Measurements from ENCODE around the gene AURKAIP1. TPM values are rescaled to one million over a fixed set of nuclear protein-coding genes. Genes with fewer than 3 reads are reported as not detected.
A peak's percentile ranks its signal among the peaks of the same experiment; 100 is the strongest.

The AURKAIP1 gene
- polyA plus RNA-seq, 2 donors = 155 to 158 TPM

DNA sequence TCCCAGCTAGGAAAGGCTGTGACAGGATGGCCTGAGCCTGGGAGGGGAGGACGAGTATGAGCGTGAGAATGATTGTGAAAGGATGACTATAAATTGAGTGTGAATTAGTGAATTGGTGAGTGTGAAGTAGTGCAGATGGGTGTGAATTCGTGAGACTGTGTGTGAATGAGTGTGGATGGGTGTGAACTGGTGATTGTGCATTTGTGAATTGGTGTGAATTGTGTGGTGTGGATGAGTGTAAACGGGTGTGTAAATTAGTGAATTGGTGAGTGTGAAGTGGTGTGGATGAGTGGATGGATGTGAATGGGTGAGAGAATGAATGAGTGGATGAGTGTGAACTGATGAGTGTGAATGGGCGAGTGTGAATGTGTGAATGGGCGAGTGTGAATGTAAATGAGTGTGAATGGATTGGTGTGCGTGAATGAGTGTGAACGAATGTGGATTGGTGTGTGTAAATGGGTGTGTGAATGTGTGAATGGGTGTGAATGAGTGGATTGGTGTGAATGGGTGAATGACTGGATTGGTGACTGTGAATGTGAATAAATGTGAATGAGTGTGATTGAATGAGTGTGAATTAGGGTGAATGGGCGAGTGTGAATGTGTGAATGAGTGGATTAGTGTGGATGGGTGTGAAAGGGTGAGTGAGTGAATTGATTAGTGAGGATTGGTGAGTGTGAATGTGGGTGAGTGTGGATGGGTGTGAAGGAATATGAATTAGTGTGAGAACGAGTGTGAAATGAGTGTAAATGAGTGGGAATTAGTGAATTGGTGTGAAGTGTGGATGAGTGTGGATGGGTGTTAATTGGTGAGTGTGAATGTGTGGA is 8.9 kb downstream of the AURKAIP1 start:
- no peaks in the 10 kb centered on the region for H3K4me1 ChIP-seq (ENCODE audit: control insufficient read depth in 2 of 2, insufficient read depth in 2 of 2, low read length in 1 of 2)
- WGBS, 2 donors = 83 to 84% methylated on average over 10 of the region's 10 CpGs
- H3K27me3 ChIP-seq (ENCODE audit: control insufficient read depth in 1 of 2, insufficient read depth in 2 of 2, low read length in 2 of 2) = no peaks in the 10 kb centered on the region
- peaks cover 0 to 5% of the 10 kb centered on the region in 2 donors for H3K9me3 ChIP-seq (ENCODE audit: control insufficient read depth in 2 of 2, insufficient read depth in 1 of 2, low read depth in 1 of 2, low read length in 1 of 2)
- no peaks in the 10 kb centered on the region for H3K36me3 ChIP-seq (ENCODE audit: control insufficient read depth in 2 of 2, insufficient read depth in 2 of 2, low read length in 1 of 2)
- no peak overlapping the region for H3K4me3 ChIP-seq (ENCODE audit: low read depth in 1 of 2, low read length in 2 of 2)
- H3K27ac ChIP-seq (ENCODE audit: low read depth in 2 of 2, low read length in 1 of 2) = no peak overlapping the region

DNA sequence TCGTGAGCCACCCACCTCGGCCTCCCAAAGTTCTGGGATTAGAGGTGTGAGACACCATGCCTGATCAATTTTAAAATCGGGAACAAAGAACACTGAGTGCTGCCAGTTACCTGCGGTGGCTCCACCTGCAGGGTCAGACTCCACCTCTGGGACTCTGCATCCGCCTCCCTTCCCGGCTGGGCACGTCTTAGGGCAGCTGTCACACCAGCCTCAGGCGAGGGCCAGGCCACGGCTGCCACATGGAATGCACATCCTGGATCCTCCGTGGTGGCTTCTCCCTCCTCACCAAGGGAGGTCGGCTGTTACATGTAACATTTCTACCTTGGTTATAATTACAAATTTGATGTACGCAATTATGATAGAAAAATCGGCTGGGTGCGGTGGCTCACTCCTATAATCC is 10.7 kb downstream of the AURKAIP1 start:
- Histone ChIP-seq H3K36me3 (ENCODE audit: control insufficient read depth in 2 of 2, insufficient read depth in 2 of 2, low read length in 1 of 2) (no peaks in the 10 kb centered on the region), H3K4me3 (ENCODE audit: low read depth in 1 of 2, low read length in 2 of 2) (no peak overlapping the region), H3K27me3 (ENCODE audit: control insufficient read depth in 1 of 2, insufficient read depth in 2 of 2, low read length in 2 of 2) (no peaks in the 10 kb centered on the region), H3K4me1 (ENCODE audit: control insufficient read depth in 2 of 2, insufficient read depth in 2 of 2, low read length in 1 of 2) (no peaks in the 10 kb centered on the region), H3K9me3 (ENCODE audit: control insufficient read depth in 2 of 2, insufficient read depth in 1 of 2, low read depth in 1 of 2, low read length in 1 of 2) (peaks cover 0 to 5% of the 10 kb centered on the region in 2 donors), H3K27ac (ENCODE audit: low read depth in 2 of 2, low read length in 1 of 2) (no peak overlapping the region)
- WGBS, 2 donors = 65 to 68% methylated on average over 14 of the region's 14 CpGs

DNA sequence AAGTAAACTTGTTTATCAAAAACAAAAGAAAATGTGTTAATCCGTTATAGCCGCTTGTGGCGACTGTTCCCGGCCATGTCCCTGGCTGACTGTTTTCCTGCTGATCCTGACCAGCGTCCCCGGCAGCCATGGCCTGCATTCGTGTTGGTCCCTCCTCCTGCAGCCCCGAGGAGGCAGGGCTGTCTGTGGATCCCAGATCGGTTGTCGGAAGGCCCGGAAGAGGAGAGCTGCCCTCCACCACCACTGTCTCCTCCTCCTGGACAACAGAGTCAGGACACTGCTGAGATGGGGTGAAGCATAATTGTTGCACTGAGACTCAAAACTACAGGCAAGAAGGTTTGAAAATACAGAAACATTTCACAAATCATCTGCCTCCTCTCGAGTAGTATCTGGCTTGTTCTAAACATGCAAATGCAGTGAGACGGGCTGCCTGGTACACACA is 13.0 kb downstream of the AURKAIP1 start:
- Histone ChIP-seq H3K27me3 (ENCODE audit: control insufficient read depth in 1 of 2, insufficient read depth in 2 of 2, low read length in 2 of 2) (no peaks in the 10 kb centered on the region), H3K4me1 (ENCODE audit: control insufficient read depth in 2 of 2, insufficient read depth in 2 of 2, low read length in 1 of 2) (peaks cover 0 to 8% of the 10 kb centered on the region in 2 donors), H3K4me3 (ENCODE audit: low read depth in 1 of 2, low read length in 2 of 2) (no peak overlapping the region), H3K27ac (ENCODE audit: low read depth in 2 of 2, low read length in 1 of 2) (peak overlapping the region; percentile 13 to 14), H3K36me3 (ENCODE audit: control insufficient read depth in 2 of 2, insufficient read depth in 2 of 2, low read length in 1 of 2) (no peaks in the 10 kb centered on the region), H3K9me3 (ENCODE audit: control insufficient read depth in 2 of 2, insufficient read depth in 1 of 2, low read depth in 1 of 2, low read length in 1 of 2) (peaks cover 0 to 4% of the 10 kb centered on the region in 2 donors)
- 26 to 30% methylated on average over 13 of the region's 13 CpGs for WGBS, 2 donors

DNA sequence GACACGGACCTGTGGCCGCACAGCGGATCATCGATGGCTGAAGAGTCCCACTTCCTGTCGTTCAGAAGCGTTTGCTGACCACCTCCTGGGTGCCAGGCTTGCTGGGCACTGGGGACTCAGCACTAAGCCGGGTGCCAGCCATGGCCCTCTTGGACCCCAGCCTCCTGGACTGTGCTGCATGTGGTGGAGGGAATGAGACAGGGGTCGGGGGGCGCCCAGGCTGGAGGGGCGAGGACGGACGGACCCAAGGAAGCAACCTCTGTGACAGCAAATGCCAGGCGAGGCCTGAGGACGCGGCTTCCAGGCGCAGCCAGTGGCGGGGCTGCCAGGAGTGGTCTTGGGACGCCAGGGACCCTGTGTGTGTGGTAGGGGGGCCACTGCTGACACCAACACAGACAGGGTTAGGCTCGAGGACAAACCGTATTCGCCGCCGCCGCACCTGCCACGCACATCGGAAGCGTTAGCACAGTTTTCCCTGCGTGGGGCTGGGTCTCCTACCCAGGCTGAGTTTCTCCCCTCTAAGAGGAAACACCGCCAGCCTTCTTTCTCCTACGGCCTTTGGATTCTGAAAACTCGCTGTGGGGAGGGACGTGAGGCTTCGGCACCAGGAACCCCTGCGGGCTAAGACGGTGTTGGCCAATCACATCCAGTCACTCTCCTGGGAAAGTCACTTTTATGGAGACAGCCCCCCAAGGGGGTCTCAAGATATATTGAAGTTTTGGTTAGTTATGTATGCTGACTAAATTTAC is 13.6 kb downstream of the AURKAIP1 start:
- Histone ChIP-seq H3K4me3 (ENCODE audit: low read depth in 1 of 2, low read length in 2 of 2) (no peak overlapping the region), H3K27ac (ENCODE audit: low read depth in 2 of 2, low read length in 1 of 2) (peak overlapping the region; percentile 24 to 48), H3K9me3 (ENCODE audit: control insufficient read depth in 2 of 2, insufficient read depth in 1 of 2, low read depth in 1 of 2, low read length in 1 of 2) (no peaks in the 10 kb centered on the region), H3K27me3 (ENCODE audit: control insufficient read depth in 1 of 2, insufficient read depth in 2 of 2, low read length in 2 of 2) (no peaks in the 10 kb centered on the region), H3K4me1 (ENCODE audit: control insufficient read depth in 2 of 2, insufficient read depth in 2 of 2, low read length in 1 of 2) (peaks cover 4 to 12% of the 10 kb centered on the region in 2 donors), H3K36me3 (ENCODE audit: control insufficient read depth in 2 of 2, insufficient read depth in 2 of 2, low read length in 1 of 2) (no peaks in the 10 kb centered on the region)
- 73 to 76% methylated on average over 32 to 35 of the region's 35 CpGs for WGBS, 2 donors

DNA sequence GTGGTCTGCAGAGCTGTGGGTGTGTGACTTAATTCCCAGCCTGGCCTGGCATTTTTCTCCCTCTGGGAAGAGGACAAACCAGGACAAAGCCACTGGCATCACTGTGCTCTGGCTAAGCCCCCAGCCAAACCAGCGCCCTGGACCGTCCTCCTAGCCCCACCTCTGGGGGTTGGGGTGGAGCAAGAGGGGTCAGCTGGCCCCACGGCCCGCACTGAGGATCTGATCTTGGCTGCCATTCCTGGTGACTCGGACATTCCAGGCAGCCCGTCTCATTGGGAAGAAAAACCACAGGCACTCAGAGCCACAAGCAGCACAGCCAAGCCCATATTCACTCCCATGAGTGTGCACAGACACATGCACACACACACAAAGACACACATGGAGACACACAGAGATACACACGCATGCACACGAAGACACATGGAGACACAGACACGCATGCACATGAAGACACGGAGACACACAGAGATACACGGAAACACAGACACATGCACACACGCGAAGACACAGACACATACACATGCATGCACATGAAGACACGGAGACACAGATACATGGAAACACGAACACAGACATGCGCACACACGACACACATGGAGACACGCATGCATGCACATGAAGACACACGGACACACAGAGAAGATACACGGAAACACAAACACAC is 14.4 kb downstream of the AURKAIP1 start:
- Histone ChIP-seq H3K9me3 (ENCODE audit: control insufficient read depth in 2 of 2, insufficient read depth in 1 of 2, low read depth in 1 of 2, low read length in 1 of 2) (no peaks in the 10 kb centered on the region), H3K27ac (ENCODE audit: low read depth in 2 of 2, low read length in 1 of 2) (peak overlapping the region in 1 of 2 donors; percentile 57), H3K36me3 (ENCODE audit: control insufficient read depth in 2 of 2, insufficient read depth in 2 of 2, low read length in 1 of 2) (no peaks in the 10 kb centered on the region), H3K27me3 (ENCODE audit: control insufficient read depth in 1 of 2, insufficient read depth in 2 of 2, low read length in 2 of 2) (no peaks in the 10 kb centered on the region), H3K4me3 (ENCODE audit: low read depth in 1 of 2, low read length in 2 of 2) (no peak overlapping the region), H3K4me1 (ENCODE audit: control insufficient read depth in 2 of 2, insufficient read depth in 2 of 2, low read length in 1 of 2) (peaks cover 4 to 12% of the 10 kb centered on the region in 2 donors)
- WGBS, 2 donors = 67 to 71% methylated on average over 20 of the region's 20 CpGs

DNA sequence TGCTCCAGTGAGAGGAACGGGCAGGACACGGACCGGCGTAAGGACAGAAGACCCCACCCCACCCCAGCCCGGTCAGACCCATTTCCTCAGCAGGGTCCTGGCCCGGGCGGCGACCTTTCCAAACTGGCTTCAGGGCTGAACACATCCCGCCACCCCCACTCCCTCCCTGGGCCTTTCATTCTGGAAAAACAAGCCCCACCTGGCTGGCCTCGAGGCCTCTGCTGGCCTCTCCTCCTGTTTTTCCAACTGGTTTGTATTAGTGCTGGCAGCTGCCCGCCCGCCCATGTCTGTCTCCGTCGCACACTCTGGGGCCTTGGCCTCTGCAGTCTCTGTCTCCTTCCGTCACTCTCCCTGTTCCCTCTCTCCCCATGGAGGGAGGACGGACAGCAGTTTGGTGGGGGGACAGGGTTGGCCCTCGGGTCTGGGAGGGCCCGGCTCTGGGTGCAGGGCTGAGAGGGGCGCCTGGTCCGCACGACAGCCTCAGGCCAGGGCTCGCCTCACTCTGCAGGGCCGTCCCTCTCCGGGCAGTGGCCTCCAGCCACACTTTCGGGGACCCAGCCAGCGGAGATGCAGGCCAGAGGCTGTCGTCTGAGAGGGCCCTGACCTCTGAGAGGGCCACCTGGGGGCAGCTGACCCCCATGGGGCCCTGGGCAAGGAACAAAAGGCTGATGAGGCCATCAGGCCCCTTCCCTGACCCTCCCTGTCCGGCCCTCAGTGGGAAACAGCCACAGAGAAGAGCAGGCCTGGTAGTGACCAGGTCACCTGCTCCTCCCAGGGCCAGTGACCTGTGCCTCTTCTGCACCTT is 15.1 kb downstream of the AURKAIP1 start:
- Histone ChIP-seq H3K27me3 (ENCODE audit: control insufficient read depth in 1 of 2, insufficient read depth in 2 of 2, low read length in 2 of 2) (no peaks in the 10 kb centered on the region), H3K4me3 (ENCODE audit: low read depth in 1 of 2, low read length in 2 of 2) (no peak overlapping the region), H3K27ac (ENCODE audit: low read depth in 2 of 2, low read length in 1 of 2) (peak overlapping the region; percentile 57 to 70), H3K9me3 (ENCODE audit: control insufficient read depth in 2 of 2, insufficient read depth in 1 of 2, low read depth in 1 of 2, low read length in 1 of 2) (no peaks in the 10 kb centered on the region), H3K36me3 (ENCODE audit: control insufficient read depth in 2 of 2, insufficient read depth in 2 of 2, low read length in 1 of 2) (no peaks in the 10 kb centered on the region), H3K4me1 (ENCODE audit: control insufficient read depth in 2 of 2, insufficient read depth in 2 of 2, low read length in 1 of 2) (peaks cover 4 to 12% of the 10 kb centered on the region in 2 donors)
- WGBS, 2 donors = 56 to 62% methylated on average over 28 of the region's 28 CpGs

DNA sequence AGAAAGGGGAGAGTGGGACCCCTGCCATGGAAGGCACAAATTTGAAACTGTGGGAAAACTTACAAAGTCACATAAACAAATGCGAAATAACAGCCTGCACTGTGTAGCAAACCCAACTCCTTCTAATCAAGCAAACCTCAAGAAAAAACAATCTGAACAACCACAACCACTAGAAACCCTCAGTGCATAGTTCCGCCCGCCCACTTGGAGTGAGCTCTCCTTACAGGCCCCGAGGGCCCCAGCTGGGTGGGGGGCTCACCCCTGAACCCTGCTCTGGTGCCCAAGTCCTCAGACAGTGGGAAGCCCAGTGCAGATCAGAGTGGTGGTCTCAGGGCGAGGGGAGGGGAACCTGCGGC is 15.7 kb downstream of the AURKAIP1 start:
- peak overlapping the region; percentile 74 to 78 for H3K27ac ChIP-seq (ENCODE audit: low read depth in 2 of 2, low read length in 1 of 2)
- H3K27me3 ChIP-seq (ENCODE audit: control insufficient read depth in 1 of 2, insufficient read depth in 2 of 2, low read length in 2 of 2) = no peaks in the 10 kb centered on the region
- H3K4me3 ChIP-seq (ENCODE audit: low read depth in 1 of 2, low read length in 2 of 2) = no peak overlapping the region

DNA sequence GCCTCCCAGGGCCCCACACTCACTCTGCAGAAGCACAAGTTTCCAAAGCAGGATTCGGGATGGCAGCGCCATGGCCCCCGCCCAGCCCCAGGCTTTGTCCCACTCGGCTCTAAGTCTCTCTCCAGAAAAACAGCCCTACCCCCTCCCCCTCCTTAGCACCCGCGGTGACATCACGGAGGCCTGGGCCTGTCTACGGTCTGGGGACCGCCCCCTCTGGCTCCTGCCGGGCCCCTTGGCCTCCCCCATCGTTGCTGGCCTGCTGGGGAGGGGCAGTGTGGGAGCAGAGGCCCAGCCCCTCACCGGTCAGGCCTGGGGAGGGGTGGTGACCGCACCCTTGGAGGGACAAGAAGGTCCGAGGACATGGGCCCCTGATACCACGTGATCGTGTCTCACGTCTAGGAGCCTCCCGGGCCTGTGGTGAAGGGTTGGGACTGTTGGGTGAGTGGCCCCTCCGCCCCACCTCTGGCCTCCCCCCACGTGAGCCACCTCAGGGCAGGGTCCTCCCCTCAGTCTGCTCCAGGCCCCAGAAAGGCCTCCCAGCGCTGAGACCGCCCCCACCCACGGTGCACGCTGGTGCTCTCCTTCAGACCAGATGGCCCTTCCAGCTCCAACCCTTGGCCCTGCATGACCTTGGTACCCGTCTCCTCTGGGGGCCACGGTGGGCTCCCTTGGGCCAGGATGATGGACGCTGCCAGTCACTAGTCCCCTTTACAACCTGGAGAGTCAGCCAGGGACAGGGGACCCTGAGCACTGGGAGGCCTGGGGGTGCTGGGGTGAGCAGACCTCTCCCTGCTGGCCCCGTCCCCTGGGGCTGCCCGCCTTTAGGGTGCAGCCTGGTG is 16.4 kb downstream of the AURKAIP1 start, which contains the start of gene MXRA8:
Gene MXRA8 (minus strand): TSS at position 123 of the 839 bp plus-strand sequence. CDS start 51 bp downstream, at position 72.
- Histone ChIP-seq H3K27me3 (ENCODE audit: control insufficient read depth in 1 of 2, insufficient read depth in 2 of 2, low read length in 2 of 2) (no peaks in the 10 kb centered on the region), H3K4me3 (ENCODE audit: low read depth in 1 of 2, low read length in 2 of 2) (peak within 1 kb of the TSS; percentile 7 to 34), H3K36me3 (ENCODE audit: control insufficient read depth in 2 of 2, insufficient read depth in 2 of 2, low read length in 1 of 2) (no peaks in the 10 kb centered on the region), H3K27ac (ENCODE audit: low read depth in 2 of 2, low read length in 1 of 2) (peak within 1 kb of the TSS; percentile 74 to 78), H3K9me3 (ENCODE audit: control insufficient read depth in 2 of 2, insufficient read depth in 1 of 2, low read depth in 1 of 2, low read length in 1 of 2) (no peaks in the 10 kb centered on the region), H3K4me1 (ENCODE audit: control insufficient read depth in 2 of 2, insufficient read depth in 2 of 2, low read length in 1 of 2) (peaks cover 9 to 19% of the 10 kb centered on the region in 2 donors)
- 24 to 31% methylated on average over 29 of the region's 29 CpGs for WGBS, 2 donors

More for the DNA sequence above, 15.7 kb downstream of the AURKAIP1 start:
- Histone ChIP-seq H3K9me3 (ENCODE audit: control insufficient read depth in 2 of 2, insufficient read depth in 1 of 2, low read depth in 1 of 2, low read length in 1 of 2) (no peaks in the 10 kb centered on the region), H3K36me3 (ENCODE audit: control insufficient read depth in 2 of 2, insufficient read depth in 2 of 2, low read length in 1 of 2) (no peaks in the 10 kb centered on the region), H3K4me1 (ENCODE audit: control insufficient read depth in 2 of 2, insufficient read depth in 2 of 2, low read length in 1 of 2) (peaks cover 4 to 14% of the 10 kb centered on the region in 2 donors)
- 61% methylated on average over 6 of the region's 6 CpGs for WGBS, 2 donors

Measured in esophagus (tissue), 2 donors.